HG03280 (cell line): ENCODE results near the gene SNX14.

Experiments used
- ATAC-seq: cut with Tn5 transposase; IDR thresholded peaks from one replicate; pipeline ENCODE4 v1.9.1; 2021; ENCODE audit warnings: mild to moderate bottlenecking, moderate library complexity; ENCODE audit not compliant: unreplicated experiment

The SNX14 gene

DNA sequence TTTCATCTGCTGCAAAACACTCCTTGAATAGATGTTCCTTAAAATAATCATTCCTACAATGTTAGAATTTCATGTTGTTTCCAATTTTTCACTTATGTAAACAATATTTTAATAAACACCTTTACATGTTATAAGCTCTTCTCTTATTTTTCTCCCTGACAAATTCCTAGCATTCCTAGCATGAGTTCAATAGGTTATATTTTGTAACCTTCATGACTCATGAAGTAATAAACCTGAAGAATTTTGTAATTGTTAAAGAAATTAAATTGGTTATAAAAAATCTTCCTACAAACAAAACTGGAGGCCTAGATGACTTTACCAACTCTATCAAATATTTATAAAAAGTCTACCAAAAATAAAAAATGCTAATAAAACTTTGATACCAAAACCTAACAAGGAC, 77.5 kb downstream of the SNX14 start:
- no peak for ATAC-seq

GRCh38 chr6:85506441-85507093, 87.1 kb downstream of the SNX14 start:
- ATAC-seq, result no peak

DNA sequence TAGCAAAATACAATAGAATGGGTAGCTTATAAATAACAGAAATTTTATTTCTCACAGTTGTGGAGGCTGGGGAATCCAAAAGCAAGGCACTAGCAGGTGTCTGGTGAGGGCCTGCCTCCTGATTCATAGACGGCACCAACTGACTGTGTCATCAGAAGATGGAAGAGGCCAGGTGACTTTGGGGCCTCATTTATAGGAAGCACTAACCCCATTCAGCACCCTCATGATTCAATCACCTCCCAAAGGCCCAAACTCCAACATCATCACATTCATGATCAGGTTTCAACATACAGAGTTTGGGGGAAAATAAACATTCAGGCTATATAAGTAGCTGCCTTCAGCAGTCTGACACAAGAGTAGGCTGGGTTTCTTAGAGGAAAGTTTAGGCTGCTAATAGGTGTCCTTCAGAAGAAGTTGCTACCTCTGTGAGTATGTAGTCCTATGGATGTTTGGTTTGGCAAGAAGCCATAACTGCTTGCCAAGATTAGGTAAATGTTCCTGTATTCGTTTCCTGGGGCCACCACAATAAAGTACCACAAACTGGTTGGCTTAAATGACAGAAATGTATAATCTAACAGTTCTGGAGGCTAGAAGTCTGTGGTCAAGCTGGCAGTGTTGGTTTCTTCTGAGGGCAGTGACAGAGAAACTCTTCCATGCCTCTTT, 94.9 kb downstream of the SNX14 start:
- no peak for ATAC-seq

DNA sequence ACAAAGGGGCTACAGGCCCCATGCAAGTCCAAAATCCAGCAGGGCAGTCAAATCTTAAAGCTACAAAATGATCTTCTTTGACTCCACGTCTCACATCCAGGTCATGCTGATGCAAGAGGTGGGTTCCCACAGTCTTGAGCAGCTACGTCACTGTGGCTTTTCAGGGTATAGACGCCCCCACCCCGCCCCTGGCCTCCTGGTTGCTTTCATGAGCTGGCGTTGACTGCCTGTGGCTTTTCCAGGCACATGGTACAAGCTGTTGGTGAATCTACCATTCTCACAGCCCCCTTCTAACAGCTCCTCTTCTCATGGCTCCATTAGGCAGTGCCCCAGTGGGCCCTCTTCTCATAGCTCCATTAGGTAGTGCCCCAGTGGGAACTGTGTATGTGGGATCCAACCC, 96.8 kb downstream of the SNX14 start:
- no peak for ATAC-seq

DNA sequence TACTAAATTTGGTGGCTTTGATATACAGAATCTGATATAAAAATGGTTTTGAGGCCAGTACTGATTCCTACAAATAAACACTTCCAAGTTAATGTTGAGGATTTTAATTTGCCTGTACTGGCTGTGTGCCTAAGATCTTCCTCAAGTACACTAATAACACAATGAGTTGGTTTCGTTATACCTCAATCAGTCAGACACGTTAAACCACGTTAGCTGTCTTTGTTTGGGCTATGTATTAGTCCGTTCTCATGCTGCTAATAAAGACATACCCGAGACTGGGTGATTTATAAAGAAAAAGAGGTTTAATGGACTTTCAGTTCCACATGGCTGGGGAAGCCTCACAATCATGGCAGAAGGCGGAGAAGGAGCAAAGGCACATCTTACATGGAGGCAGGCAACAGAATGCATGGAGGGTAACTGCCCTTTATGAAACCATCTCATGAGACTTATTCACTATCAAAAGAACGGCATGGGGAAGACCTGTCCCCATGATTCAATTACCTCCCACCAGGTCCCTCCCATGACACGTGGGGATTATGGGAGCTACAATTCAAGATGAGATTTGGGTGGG, 97.6 kb downstream of the SNX14 start:
- ATAC-seq, result no peak

DNA sequence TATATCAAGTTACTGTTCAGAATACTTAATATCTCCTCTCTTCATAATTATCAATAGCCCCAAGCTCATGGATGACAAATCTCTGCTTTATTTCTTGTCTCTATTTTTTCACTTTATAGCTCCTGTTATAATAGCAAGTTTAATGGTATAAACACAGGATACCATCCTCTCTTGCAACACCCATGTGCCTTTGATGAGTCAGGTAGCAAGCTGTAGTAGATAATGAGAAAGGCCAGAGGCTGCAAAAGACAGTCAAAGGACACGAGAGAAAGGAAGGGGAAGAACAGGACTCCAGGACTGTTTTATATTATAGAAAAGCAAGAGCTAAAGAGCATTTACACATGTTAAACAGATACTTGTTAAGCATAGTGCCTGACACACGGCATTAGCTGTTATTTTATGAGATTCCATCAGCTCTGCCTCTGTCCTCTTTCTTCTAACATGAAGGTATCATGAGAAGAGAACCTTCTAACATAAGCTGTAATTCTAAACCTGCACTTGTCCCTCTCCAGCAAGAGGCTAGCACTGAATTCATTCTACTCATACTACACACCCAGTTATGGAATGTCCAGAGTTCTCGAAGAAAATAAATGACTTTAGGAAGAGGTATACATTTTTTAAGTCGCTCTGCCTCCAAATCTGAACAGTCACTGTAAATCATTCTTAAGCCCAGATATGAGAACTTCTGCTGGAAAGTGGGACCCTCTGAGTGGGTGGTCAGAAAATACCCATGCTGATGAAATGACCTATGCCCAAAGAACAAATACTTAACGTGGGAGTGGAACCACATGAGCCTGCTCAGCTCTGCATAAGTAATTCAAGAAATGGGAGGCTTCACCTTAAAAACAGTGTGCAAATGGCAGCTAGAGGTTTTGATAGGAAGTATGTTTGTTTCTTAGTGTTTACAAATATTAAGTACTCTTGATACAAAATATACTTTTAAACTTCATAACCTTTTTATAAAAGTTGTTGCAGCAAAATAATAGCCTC, 98.8 kb downstream of the SNX14 start:
- no peak for ATAC-seq

- ATAC-seq, result no peak
Observed at GRCh38 chr6:85493389-85493788, 100.3 kb downstream of the SNX14 start.

DNA sequence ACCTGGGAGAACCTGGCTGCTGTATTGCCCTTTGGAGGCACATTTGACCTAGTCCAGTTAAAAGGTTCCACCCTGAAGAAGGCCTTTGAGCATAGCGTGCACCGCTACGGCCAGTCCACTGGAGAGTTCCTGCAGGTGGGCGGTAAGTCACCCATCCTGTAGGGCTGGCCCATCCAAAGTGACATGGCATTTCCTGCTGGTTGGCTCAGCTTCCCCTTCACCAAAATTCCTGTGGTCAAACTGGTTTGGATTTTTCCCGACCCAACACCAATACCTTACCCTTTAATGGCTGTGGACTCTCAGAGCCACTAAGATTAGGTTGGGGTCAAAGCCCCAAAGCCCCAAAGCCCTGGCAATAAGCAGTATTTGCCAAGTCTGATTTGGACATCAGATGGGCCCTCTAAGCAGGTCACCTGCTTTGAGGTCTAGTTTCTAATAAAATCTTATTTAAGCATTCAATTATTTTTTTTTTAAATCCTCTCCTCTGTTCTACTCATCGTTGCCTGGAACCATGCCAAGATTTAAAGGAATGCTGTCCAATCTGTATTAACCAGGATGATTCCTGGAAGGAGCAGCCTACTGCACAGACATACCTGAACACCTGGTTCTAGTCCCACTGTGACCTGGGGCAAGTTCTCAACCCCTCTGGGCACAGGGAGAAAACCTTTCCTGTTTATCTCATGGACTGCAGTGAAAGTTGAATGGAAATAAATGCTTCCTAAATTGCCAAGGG, 103.0 kb downstream of the SNX14 start:
- ATAC-seq, result no peak

- no peak for ATAC-seq
Observed at GRCh38 chr6:85484948-85485347, 108.7 kb downstream of the SNX14 start.

DNA sequence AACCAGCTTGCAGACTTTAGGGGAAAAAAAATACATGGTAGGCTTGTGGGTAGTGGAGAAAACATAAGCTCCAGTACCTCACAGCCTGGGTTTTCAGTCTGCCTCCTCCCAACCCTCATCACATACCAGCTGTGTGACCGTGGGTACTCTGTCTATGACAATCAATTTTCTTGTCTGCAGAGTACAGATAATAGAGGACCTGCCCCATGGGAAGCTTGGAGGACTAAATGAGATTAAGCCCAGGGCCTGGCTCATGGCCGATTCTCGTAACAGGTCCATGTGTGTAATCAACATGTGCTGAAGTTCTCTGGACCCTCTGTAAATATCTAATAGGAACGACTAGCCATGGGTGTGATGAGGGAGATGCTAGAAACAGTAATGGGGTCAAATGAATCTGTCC, 109.8 kb downstream of the SNX14 start:
- no peak for ATAC-seq

DNA sequence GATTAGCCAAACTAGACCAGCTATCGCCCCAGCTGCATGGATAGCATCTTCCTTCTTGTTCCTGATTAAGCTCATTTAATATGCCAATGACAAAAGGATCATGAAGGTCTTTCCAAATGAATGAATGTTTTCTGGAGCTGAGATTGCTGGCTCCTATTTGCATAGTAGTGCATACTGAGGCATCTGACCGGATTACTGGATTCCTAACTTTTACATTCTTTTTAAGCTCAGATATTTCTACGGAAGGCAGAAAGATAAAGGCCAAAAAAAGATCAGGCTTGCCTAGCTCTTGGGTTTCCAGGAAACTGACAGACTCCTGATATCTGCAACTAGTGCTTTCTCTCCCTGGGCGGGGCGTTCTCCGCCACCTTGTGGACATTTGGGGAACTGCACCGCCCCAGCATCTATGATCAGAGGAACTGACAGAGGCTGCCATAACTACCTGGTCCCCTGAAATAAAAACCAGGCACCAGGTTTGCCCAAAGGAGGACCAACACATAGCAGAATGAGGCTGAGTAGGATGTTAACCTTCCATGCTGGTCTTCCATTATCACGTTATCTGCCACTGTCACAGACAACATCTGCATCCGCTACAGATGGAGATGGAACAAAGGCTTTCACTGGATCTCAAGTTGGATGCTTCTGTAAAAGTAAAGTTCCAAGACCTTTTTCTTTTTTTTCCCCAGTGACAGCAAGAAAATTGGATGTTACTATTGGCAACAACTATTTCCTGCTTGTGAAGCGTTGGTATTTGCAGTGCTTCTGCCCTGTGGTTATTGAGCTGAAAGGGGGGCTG, 110.6 kb downstream of the SNX14 start:
- ATAC-seq, result peak; percentile 95

GRCh38 chr6:85482206-85482904, 111.3 kb downstream of the SNX14 start:
- ATAC-seq, result peak; percentile 11

DNA sequence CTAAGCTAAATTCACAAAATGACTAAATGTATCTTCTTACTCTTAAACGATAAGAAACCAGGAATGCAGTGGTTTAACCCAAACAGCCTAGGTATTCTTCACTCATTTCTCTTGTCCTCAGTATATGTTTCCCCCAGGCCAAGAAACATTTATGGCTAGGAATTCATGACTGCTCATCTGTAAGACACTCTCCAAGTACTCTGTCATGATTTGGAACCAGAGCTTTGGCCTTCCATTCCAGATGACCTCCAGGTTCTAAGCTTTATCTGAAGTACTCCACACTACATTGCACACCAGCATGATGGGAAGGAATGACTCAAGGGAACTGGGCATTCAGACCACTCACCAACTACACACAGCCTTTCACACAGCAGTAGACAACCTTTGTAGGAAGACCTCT, 114.5 kb downstream of the SNX14 start:
- no peak for ATAC-seq

DNA sequence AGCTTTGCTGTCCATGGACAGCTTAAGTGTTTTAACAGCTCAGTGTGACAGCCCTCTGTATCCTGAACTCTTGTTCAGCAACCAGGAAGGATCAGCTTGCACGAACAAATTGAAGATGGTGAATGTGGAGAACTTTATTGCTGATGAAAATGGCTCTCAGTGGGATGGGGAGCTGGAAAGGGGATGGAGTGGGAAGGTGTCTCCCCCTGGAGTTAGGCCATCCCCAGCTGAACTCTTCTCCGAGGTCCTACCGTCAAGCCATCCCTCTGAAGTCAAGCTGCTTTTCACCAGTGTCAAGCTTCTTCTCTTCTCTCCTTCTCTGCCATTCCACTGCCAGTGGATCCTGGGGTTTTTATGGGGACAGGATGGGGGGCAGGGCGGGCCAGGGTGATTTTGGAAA, 117.1 kb downstream of the SNX14 start:
- no peak for ATAC-seq

DNA sequence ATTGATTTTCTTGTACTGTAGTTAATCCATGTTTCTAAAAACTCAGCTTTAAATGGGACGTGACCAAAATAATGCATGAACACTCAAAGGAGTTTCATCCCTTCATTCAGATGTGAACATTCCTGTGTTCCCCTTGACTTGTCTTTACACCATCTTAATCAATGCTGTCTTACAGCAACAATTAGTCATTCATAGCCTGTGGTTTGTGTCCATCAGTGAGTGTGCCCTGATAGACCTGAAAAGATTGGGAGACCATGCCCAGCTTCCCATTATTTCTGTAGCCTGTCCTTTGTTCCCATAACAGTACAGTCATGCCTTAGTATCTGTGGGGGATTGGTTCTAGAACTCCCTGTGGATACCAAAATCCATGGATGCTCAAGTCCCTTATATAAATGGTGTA, 119.9 kb downstream of the SNX14 start:
- no peak for ATAC-seq

DNA sequence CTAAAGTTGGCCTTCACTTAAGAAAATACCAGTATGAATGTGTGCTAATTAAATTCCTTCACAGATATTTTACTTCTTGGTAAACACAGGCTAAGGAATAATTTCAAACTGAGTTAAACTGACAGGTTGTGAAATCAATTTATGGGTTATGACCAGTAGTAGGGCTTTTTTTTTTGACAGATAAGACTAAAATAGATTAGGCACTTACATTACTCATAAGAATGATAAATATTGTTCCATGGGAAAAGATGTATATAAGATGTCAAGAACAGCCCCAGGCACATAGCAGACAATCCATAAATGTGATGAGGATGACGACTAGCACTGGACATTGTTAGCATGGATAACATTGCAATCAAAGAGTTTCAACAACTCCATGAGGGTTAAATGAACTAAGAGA, 120.9 kb downstream of the SNX14 start:
- no peak for ATAC-seq

DNA sequence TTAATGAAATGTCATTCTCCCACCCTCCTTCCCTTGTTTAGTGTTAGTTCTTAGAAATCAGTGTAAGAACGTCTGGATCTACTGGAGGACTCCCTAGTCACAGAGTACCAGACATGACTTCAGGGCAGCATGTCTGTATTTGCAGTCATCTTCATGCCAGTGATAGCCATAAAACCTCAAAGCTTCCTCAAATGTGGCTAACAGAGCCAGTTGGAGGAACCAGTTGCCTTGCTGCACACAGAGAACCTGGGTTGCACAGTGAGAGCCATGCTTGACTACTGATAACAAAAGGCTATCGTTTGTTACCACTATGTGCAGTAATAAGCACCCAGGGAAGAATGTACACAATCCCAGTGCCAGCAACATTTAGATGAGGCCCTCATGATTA, 123.6 kb downstream of the SNX14 start:
- no peak for ATAC-seq

DNA sequence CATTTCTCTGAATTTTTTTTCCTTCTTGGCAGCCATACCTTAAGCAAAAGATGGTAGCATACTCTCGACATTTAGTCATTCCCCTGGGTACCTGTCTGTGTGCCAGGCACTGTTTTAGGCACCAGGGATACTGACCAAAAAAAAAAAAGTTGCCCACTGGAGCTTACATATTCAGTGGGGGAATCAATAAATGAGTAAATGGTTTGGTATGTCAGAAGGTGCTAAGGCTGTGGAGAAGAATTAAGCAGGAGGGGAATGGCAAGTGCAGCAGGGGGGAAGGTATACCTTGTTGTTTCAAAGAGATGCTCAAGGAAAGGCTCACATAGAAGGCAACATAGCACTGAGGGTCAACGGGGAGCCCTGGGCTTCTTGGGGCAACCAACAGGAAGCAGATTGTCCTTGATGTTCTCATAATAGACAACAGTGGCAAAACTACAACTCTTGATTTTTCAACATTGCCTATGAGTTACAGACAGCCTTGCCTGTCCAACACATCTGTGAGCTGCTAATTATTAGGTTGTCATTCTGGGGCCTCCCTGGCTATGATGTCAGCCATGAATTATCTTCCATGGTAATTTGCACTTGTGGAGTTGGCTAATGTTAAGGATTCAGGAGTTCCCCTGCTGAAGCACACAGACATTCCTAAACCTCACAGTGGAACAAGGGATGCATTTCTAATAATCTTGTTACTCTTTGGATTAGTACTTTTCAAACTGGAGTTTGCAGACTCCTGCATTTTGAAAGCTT, 124.2 kb downstream of the SNX14 start:
- ATAC-seq, result no peak

DNA sequence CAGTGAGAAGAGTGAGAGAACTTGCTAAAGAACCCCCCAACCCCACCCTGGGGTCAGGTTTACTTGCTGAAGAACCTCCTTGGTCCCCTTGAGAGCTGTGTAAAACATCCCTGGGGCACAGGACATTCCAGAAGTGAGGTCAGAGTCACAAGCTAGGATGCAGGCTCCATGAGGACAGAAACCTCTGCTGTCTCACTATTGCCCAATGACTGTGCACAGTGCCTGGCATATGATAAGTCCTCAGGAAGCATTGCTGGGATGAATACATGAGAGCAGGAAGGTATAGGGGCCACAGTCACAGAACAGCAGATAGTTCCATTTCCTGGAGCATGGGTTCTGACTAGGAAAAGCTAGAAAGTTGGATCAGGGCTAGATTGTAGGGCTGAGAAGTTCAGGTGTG, 125.3 kb downstream of the SNX14 start:
- ATAC-seq, result no peak
